Sigmoid colon (tissue), 7 donors: Measurements from ENCODE around the gene IL1RAPL2. TPM values are rescaled to one million over a fixed set of nuclear protein-coding genes. Genes with fewer than 3 reads are reported as not detected.
A peak's percentile ranks its signal among the peaks of the same experiment; 100 is the strongest.
"Not testable (repeated sequence)": the region's sequence is repeated elsewhere in the genome, so short reads cannot be mapped to it uniquely, and the experiment has no call there.

Source experiments
- DNase-seq: peaks from one replicate; pipeline ENCODE4 v3.0.0-alpha.2; 2019
- H3K27ac ChIP-seq, 4 donors: fragments of 200-600 bp; sonication (generic); one replicate each; pipeline ENCODE4 v1.5.1; 2016 to 2019; ENCODE audit warnings: mild to moderate bottlenecking in 1 of 4
- H3K27me3 ChIP-seq, 3 donors: fragments of 200-600 bp; sonication (generic); one replicate each; pipeline ENCODE4 v1.5.1; 2019; ENCODE audit warnings: mild to moderate bottlenecking in 1 of 3
- H3K36me3 ChIP-seq, 4 donors: fragments of 200-600 bp; sonication (generic); one replicate each; pipeline ENCODE4 v1.5.1; 2016 to 2019
- H3K4me1 ChIP-seq, 4 donors: fragments of 200-600 bp; sonication (generic); one replicate each; pipeline ENCODE4 v1.5.1; 2017 to 2019
- H3K4me3 ChIP-seq, 4 donors: fragments of 200-600 bp; sonication (generic); one replicate each; pipeline ENCODE4 v1.5.1; 2017 to 2019; ENCODE audit warnings: mild to moderate bottlenecking in 2 of 4, moderate library complexity in 1 of 4
- H3K9me3 ChIP-seq, 4 donors: fragments of 200-600 bp in 3 of 4; sonication (generic) in 3 of 4; one replicate each; pipeline versions ENCODE4 v1.5.1 to v1.6.1; 2013 to 2019
- EP300 ChIP-seq, 4 donors: sonication (generic); formaldehyde crosslinking; IDR thresholded peaks; one replicate each; pipeline ENCODE4 v1.6.1; 2017; ENCODE audit warnings: antibody characterized with exemption in 4 of 4
- POLR2A ChIP-seq, 2 donors: fragments of 450-650 bp; IDR thresholded peaks; one replicate each; pipeline ENCODE4 v1.6.1; 2016; ENCODE audit warnings: antibody characterized with exemption in 2 of 2, mild to moderate bottlenecking in 2 of 2, moderate library complexity in 2 of 2
- POLR2AphosphoS5 ChIP-seq, 4 donors: sonication (generic); formaldehyde crosslinking; IDR thresholded peaks; one replicate each; pipeline ENCODE4 v1.6.1; 2017; ENCODE audit warnings: antibody characterized with exemption in 4 of 4
- WGBS, 2 donors: extraction: QIAGEN DNeasy Blood & Tissue Kit; methylation state at CpG; one replicate each; pipeline ENCODE4 v1.1.7; 2013; 5-methylcytosine and 5-hydroxymethylcytosine counted together
- intact Hi-C: fragments of 100-400 bp; cut with DNase I; formaldehyde crosslinking; loops from one replicate; pipeline ENCODE4 v1.15.1; 2023
- polyA plus RNA-seq, 3 donors: library from polyadenylated mRNA; stranded (reverse); fragments of 200-250 nt; gene quantifications; one replicate each; pipeline ENCODE4 v1.2.3, GENCODE V29; 2013
- total RNA-seq, 4 donors: library from RNA; depleted of rRNA; stranded (reverse); fragments of >200 nt; gene quantifications; one replicate each; pipeline ENCODE4 v1.1.0, GENCODE V29; 2016
- TF ChIP-seq, protein P1 (sequence below), 4 experiments: fragments of 450-650 bp in 3 of 4; fragments of 200-600 bp in 1 of 4; IDR thresholded peaks; one replicate each; pipeline ENCODE4 v1.5.1; 2016 to 2019; ENCODE audit warnings: antibody characterized with exemption in 4 of 4, mild to moderate bottlenecking in 3 of 4, moderate library complexity in 2 of 4
- donor health status: healthy with polysubstance abuse.
- donor health status: Bipolar disorder and iron deficiency.
- donor health status: healthy.

The IL1RAPL2 gene
- total and polyA plus RNA-seq, 7 donors, result 0.01 to 1.1 (median 0.79) TPM; not detected in 3

- WGBS, 2 donors, result 45 to 73% methylated on average over 4 of the region's 4 CpGs
These were observed 336.1 kb downstream of the IL1RAPL2 start for GRCh38 chrX:104902070-104902469.

DNA sequence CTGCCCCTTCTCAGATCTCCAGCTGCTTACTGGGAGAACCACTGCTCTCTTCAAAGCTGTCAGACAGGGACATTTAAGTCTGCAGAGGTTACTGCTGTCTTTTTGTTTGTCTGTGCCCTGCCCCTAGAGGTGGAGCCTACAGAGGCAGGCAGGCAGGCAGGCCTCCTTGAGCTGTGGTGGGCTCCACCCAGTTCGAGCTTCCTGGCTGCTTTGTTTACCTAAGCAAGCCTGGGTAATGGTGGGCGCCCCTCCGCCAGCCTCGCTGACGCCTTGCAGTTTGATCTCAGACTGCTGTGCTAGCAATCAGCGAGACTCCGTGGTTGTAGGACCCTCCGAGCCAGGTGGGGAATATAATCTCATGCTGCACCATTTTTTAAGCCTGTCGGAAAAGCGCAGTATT, 343.7 kb downstream of the IL1RAPL2 start:
- H3K4me1 ChIP-seq, H3K27me3 ChIP-seq, H3K27ac ChIP-seq, DNase-seq, intact Hi-C loops, H3K9me3 ChIP-seq, H3K36me3 ChIP-seq, H3K4me3 ChIP-seq: not testable (repeated sequence)
- WGBS, 2 donors, result 13 to 20% methylated on average over 10 of the region's 10 CpGs

More at GRCh38 chrX:104902070-104902469, 336.1 kb downstream of the IL1RAPL2 start:
- TF ChIP-seq POLR2AphosphoS5 (IDR thresholded peaks at IDR 0.05) (no peak), EP300 (IDR thresholded peaks at IDR 0.05) (no peak), POLR2A (IDR thresholded peaks at IDR 0.05) (no peak)
- TF ChIP-seq, protein P1, sequence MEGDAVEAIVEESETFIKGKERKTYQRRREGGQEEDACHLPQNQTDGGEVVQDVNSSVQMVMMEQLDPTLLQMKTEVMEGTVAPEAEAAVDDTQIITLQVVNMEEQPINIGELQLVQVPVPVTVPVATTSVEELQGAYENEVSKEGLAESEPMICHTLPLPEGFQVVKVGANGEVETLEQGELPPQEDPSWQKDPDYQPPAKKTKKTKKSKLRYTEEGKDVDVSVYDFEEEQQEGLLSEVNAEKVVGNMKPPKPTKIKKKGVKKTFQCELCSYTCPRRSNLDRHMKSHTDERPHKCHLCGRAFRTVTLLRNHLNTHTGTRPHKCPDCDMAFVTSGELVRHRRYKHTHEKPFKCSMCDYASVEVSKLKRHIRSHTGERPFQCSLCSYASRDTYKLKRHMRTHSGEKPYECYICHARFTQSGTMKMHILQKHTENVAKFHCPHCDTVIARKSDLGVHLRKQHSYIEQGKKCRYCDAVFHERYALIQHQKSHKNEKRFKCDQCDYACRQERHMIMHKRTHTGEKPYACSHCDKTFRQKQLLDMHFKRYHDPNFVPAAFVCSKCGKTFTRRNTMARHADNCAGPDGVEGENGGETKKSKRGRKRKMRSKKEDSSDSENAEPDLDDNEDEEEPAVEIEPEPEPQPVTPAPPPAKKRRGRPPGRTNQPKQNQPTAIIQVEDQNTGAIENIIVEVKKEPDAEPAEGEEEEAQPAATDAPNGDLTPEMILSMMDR (IDR thresholded peaks at IDR 0.05), result no peak
- Histone ChIP-seq H3K9me3 (no peaks in the 10 kb centered on the region), H3K4me3 (no peak overlapping the region), H3K27me3 (no peaks in the 10 kb centered on the region), H3K36me3 (no peaks in the 10 kb centered on the region), H3K27ac (no peak overlapping the region), H3K4me1 (no peaks in the 10 kb centered on the region)
- DNase-seq, result no peak
- intact Hi-C loops, result no loop called here

DNA sequence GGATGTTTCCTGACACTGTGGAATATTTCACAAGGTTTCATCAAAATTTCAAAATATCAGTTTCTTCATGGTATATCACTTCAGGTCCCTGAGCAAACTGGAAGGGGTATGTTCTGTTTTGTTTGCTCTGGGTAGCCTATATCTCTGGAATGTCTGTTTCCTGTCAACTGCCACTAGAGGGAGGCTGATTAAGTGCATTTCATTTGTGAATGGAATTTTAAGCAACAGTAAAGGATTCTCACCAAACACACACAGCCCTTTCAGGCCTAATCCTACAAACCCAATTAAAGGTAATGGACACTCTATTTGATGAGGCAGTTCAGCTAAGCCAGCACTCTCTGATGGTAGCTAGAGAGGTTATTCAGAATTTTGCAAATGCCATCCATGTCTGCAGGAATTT, 347.3 kb downstream of the IL1RAPL2 start:
- TF ChIP-seq, protein P1 (IDR thresholded peaks at IDR 0.05), result no peak
- TF ChIP-seq EP300 (IDR thresholded peaks at IDR 0.05), result no peak
- Histone ChIP-seq H3K27ac (no peak overlapping the region), H3K36me3 (no peaks in the 10 kb centered on the region), H3K27me3 (no peaks in the 10 kb centered on the region), H3K9me3 (no peaks in the 10 kb centered on the region), H3K4me1 (no peaks in the 10 kb centered on the region), H3K4me3 (no peak overlapping the region)
- DNase-seq, result no peak
- intact Hi-C loops, result no loop called here

DNA sequence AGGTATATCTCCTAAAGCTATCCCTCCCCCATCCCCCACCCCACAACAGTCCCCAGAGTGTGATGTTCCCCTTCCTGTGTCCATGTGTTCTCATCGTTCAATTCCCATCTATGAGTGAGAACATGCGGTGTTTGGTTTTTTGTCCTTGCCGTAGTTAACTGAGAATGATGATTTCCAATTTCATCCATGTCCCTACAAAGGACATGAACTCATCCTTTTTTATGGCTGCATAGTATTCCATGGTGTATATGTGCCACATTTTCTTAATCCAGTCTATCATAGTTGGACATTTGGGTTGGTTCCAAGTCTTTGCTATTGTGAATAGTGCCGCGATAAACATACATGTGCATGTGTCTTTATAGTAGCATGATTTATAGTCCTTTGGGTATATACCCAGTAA, 348.7 kb downstream of the IL1RAPL2 start:
- 94 to 96% methylated on average over 5 of the region's 5 CpGs for WGBS, 2 donors
- H3K36me3 ChIP-seq, H3K27me3 ChIP-seq, intact Hi-C loops, H3K4me1 ChIP-seq, H3K4me3 ChIP-seq, H3K9me3 ChIP-seq, H3K27ac ChIP-seq, DNase-seq: not testable (repeated sequence)

GRCh38 chrX:104918122-104918521, 352.1 kb downstream of the IL1RAPL2 start:
- TF ChIP-seq, protein P1 (IDR thresholded peaks at IDR 0.05), result no peak
- no peak for TF ChIP-seq EP300 (IDR thresholded peaks at IDR 0.05)
- no peak for TF ChIP-seq POLR2AphosphoS5 (IDR thresholded peaks at IDR 0.05)
- no peak for TF ChIP-seq POLR2A (IDR thresholded peaks at IDR 0.05)
- intact Hi-C loops, result no loop called here
- 65 to 79% methylated on average over 1 of the region's 1 CpG for WGBS, 2 donors

GRCh38 chrX:104921584-104922205, 355.7 kb downstream of the IL1RAPL2 start:
- intact Hi-C loops, result no loop called here
- DNase-seq, result peak; percentile 57

More at GRCh38 chrX:104918122-104918521, 352.1 kb downstream of the IL1RAPL2 start:
- Histone ChIP-seq H3K27ac (no peak overlapping the region), H3K4me3 (no peak overlapping the region), H3K36me3 (no peaks in the 10 kb centered on the region), H3K27me3 (no peaks in the 10 kb centered on the region), H3K4me1 (no peaks in the 10 kb centered on the region), H3K9me3 (no peaks in the 10 kb centered on the region)
- DNase-seq, result no peak

More at GRCh38 chrX:104921584-104922205, 355.7 kb downstream of the IL1RAPL2 start:
- H3K4me3 ChIP-seq, result no peak overlapping the region
- H3K27ac ChIP-seq, result no peak overlapping the region
- no peaks in the 10 kb centered on the region for H3K36me3 ChIP-seq
- 66 to 82% methylated on average over 9 of the region's 9 CpGs for WGBS, 2 donors
- TF ChIP-seq POLR2A (IDR thresholded peaks at IDR 0.05) (no peak), POLR2AphosphoS5 (IDR thresholded peaks at IDR 0.05) (no peak), EP300 (IDR thresholded peaks at IDR 0.05) (no peak)
- TF ChIP-seq, protein P1 (IDR thresholded peaks at IDR 0.05), result no peak
- H3K27me3 ChIP-seq, result no peaks in the 10 kb centered on the region
- H3K4me1 ChIP-seq, result no peaks in the 10 kb centered on the region
- H3K9me3 ChIP-seq, result no peaks in the 10 kb centered on the region
